H9 (cell line): Measurements from ENCODE around the gene RAD23B. TPM values are rescaled to one million over a fixed set of nuclear protein-coding genes. Genes with fewer than 3 reads are reported as not detected.

Experiments used
- DNase-seq: peaks from one replicate; pipeline ENCODE4 v3.0.0-alpha.2; 2017
- H2AFZ ChIP-seq: one replicate; pipeline ENCODE4 v1.6.1; 2013; ENCODE audit warnings: mild to moderate bottlenecking, low read length, control low read depth, moderate library complexity
- H2AK5ac ChIP-seq: 2 replicates; pipeline ENCODE4 v1.6.1; 2013; ENCODE audit warnings: low read length, control low read depth, mixed read lengths; ENCODE audit not compliant: insufficient read length
- H2BK120ac ChIP-seq: one replicate; pipeline ENCODE4 v1.6.1; 2013; ENCODE audit warnings: low read depth, mild to moderate bottlenecking, low read length, control low read depth, inconsistent platforms; ENCODE audit not compliant: poor library complexity, severe bottlenecking
- H2BK12ac ChIP-seq: 2 replicates; pipeline ENCODE4 v1.6.1; 2013; ENCODE audit warnings: low read length, control low read depth, mixed read lengths, low read depth; ENCODE audit not compliant: insufficient read length
- H2BK15ac ChIP-seq: 2 replicates; pipeline ENCODE4 v1.6.1; 2013; ENCODE audit warnings: low read depth, low read length, control low read depth
- H2BK20ac ChIP-seq: one replicate; pipeline ENCODE4 v1.6.1; 2013; ENCODE audit warnings: low read depth, mild to moderate bottlenecking, low read length, control low read depth, inconsistent platforms; ENCODE audit not compliant: poor library complexity, severe bottlenecking
- H2BK5ac ChIP-seq: 2 replicates; pipeline ENCODE4 v1.6.1; 2013; ENCODE audit warnings: low read length, control low read depth, mixed read lengths; ENCODE audit not compliant: insufficient read length
- H3K14ac ChIP-seq: 2 replicates; pipeline ENCODE4 v1.6.1; 2013; ENCODE audit warnings: low read length, control low read depth; ENCODE audit not compliant: insufficient read depth
- H3K18ac ChIP-seq: 2 replicates; pipeline ENCODE4 v1.6.1; 2013; ENCODE audit warnings: low read depth, mild to moderate bottlenecking, mixed read lengths, low read length, control low read depth; ENCODE audit not compliant: insufficient read length
- H3K23ac ChIP-seq: 2 replicates; pipeline ENCODE4 v1.6.1; 2013; ENCODE audit warnings: low read length, control low read depth, mixed read lengths, low read depth; ENCODE audit not compliant: insufficient read length
- H3K23me2 ChIP-seq: 2 replicates; pipeline ENCODE4 v1.6.1; 2013; ENCODE audit warnings: low read depth, mild to moderate bottlenecking, mixed read lengths, low read length, control low read depth; ENCODE audit not compliant: insufficient read length, poor library complexity, severe bottlenecking
- H3K27ac ChIP-seq: 2 replicates; pipeline ENCODE4 v1.5.1; 2013; ENCODE audit warnings: low read length, control low read depth, mixed read lengths, low read depth; ENCODE audit not compliant: insufficient read length
- H3K27me3 ChIP-seq: 2 replicates; pipeline ENCODE4 v1.6.1; 2013; ENCODE audit warnings: low read length, control low read depth, inconsistent platforms; ENCODE audit not compliant: insufficient read depth
- H3K4ac ChIP-seq: 2 replicates; pipeline ENCODE4 v1.6.1; 2013; ENCODE audit warnings: low read depth, mild to moderate bottlenecking, control low read depth, inconsistent platforms, low read length, moderate library complexity
- H3K4me1 ChIP-seq: 2 replicates; pipeline ENCODE4 v1.6.1; 2013; ENCODE audit warnings: low read length, control low read depth, inconsistent platforms; ENCODE audit not compliant: insufficient read depth
- H3K4me2 ChIP-seq: 2 replicates; pipeline ENCODE4 v1.6.1; 2013; ENCODE audit warnings: low read length, control low read depth, mixed read lengths; ENCODE audit not compliant: insufficient read length, insufficient read depth
- H3K56ac ChIP-seq: 2 replicates; pipeline ENCODE4 v1.6.1; 2013; ENCODE audit warnings: low read depth, mild to moderate bottlenecking, mixed read lengths, low read length, control low read depth; ENCODE audit not compliant: insufficient read length
- H3K79me1 ChIP-seq: 2 replicates; pipeline ENCODE4 v1.6.1; 2013; ENCODE audit warnings: low read depth, mild to moderate bottlenecking, moderate library complexity, low read length, control low read depth, inconsistent platforms; ENCODE audit not compliant: insufficient read depth, poor library complexity, severe bottlenecking
- H3K79me2 ChIP-seq: 2 replicates; pipeline ENCODE4 v1.6.1; 2013; ENCODE audit warnings: low read length, control low read depth, inconsistent platforms; ENCODE audit not compliant: insufficient read depth
- H3K9ac ChIP-seq: 2 replicates; pipeline ENCODE4 v1.6.1; 2013; ENCODE audit warnings: low read length, control low read depth, mixed read lengths; ENCODE audit not compliant: insufficient read length; ENCODE audit errors: extremely low read depth
- H3K9me3 ChIP-seq: one replicate; pipeline ENCODE4 v1.6.1; 2013; ENCODE audit warnings: low read depth, low read length, inconsistent platforms; ENCODE audit not compliant: control insufficient read depth
- H3T11ph ChIP-seq: one replicate; pipeline ENCODE4 v1.6.1; 2013; ENCODE audit warnings: mild to moderate bottlenecking, low read length, control low read depth, inconsistent platforms
- H4K20me1 ChIP-seq: one replicate; pipeline ENCODE4 v1.6.1; 2013; ENCODE audit not compliant: control insufficient read depth, insufficient read length, insufficient read depth
- H4K5ac ChIP-seq: 2 replicates; pipeline ENCODE4 v1.6.1; 2013; ENCODE audit warnings: low read depth, mild to moderate bottlenecking, mixed read lengths, low read length, control low read depth; ENCODE audit not compliant: insufficient read length
- H4K8ac ChIP-seq: replicated peaks from 2 replicates; pipeline ENCODE4 v1.6.1; 2013; ENCODE audit warnings: low read length, control low read depth, mixed read lengths, low read depth; ENCODE audit not compliant: insufficient read length
- H4K91ac ChIP-seq: 2 replicates; pipeline ENCODE4 v1.6.1; 2013; ENCODE audit warnings: low read depth, mild to moderate bottlenecking, moderate library complexity, mixed read lengths, low read length, control low read depth; ENCODE audit not compliant: insufficient read length
- H3K27ac Mint-ChIP-seq, 3 experiments: 2 replicates in 2 of 3; 3 replicates in 1 of 3; pipeline ENCODE4 v1.8.0; 2020 to 2021; ENCODE audit warnings: mixed read lengths in 3 of 3, mild to moderate bottlenecking in 1 of 3, moderate library complexity in 1 of 3
- H3K27me3 Mint-ChIP-seq: 2 replicates; pipeline ENCODE4 v1.8.0; 2021; ENCODE audit warnings: low read depth, mild to moderate bottlenecking, moderate library complexity, mixed read lengths
- H3K36me3 Mint-ChIP-seq, 3 experiments: 2 replicates in 2 of 3; 3 replicates in 1 of 3; pipeline ENCODE4 v1.8.0; 2020 to 2021; ENCODE audit warnings: low read depth in 3 of 3, mixed read lengths in 3 of 3; ENCODE audit not compliant: insufficient read depth in 1 of 3
- H3K4me1 Mint-ChIP-seq, 2 experiments: 2 replicates each; pipeline ENCODE4 v1.8.0; 2020; ENCODE audit warnings: mixed read lengths in 2 of 2
- H3K4me3 Mint-ChIP-seq, 2 experiments: 2 replicates in 1 of 2; 3 replicates in 1 of 2; pipeline ENCODE4 v1.8.0; 2020 to 2021; ENCODE audit warnings: mild to moderate bottlenecking in 2 of 2, mixed read lengths in 2 of 2, moderate library complexity in 1 of 2
- H3K9me3 Mint-ChIP-seq, 2 experiments: 2 replicates in 1 of 2; 3 replicates in 1 of 2; pipeline ENCODE4 v1.8.0; 2020; ENCODE audit warnings: mild to moderate bottlenecking in 2 of 2, mixed read lengths in 2 of 2, moderate library complexity in 1 of 2
- CTCF ChIP-seq: fragments of 200-600 bp; sonication (generic); conservative IDR thresholded peaks from 3 replicates; pipeline ENCODE4 v1.8.0; 2021; ENCODE audit warnings: antibody characterized with exemption, mild to moderate bottlenecking
- WGBS: extraction: QIAGEN DNeasy Blood & Tissue Kit; methylation state at CpG from one replicate; pipeline ENCODE4 v1.1.7; 2013; ENCODE audit warnings: missing lambda C conversion rate, low lambda C conversion rate, mixed read lengths; ENCODE audit not compliant: insufficient read length; ENCODE audit errors: extremely low coverage; 5-methylcytosine and 5-hydroxymethylcytosine counted together
- total RNA-seq: library from RNA; stranded (reverse); gene quantifications from 2 replicates; pipeline ENCODE4 v1.2.1, GENCODE V29; 2021

The RAD23B gene
- total RNA-seq, 1 experiment from 2014 or later = 154 TPM

- H4K20me1 ChIP-seq = no peaks in the 10 kb centered on the region
- H3K9ac ChIP-seq = no peak overlapping the region
- H3K4ac ChIP-seq = no peak overlapping the region
- H3K27me3 ChIP-seq = no peaks in the 10 kb centered on the region
- H3K27ac ChIP-seq = no peak overlapping the region
- no peak overlapping the region for H3T11ph ChIP-seq
- H3K4me2 ChIP-seq = no peak overlapping the region
- H3K4me1 ChIP-seq = peaks cover 2% of the 10 kb centered on the region; the same call in 1 of the 2 replicates
- no peak overlapping the region for H3K18ac ChIP-seq
- H3K36me3 Mint-ChIP-seq = peaks cover 0 to 10% (median 5%) of the 10 kb centered on the region in 3 experiments; a peak in 3 of 7 replicates
- no peak overlapping the region for H3K56ac ChIP-seq
- no peak overlapping the region for H3K23ac ChIP-seq
- H3K14ac ChIP-seq = no peak overlapping the region
- H4K91ac ChIP-seq = no peak overlapping the region
- no peak for TF ChIP-seq CTCF
- H2BK5ac ChIP-seq = no peak overlapping the region
- H4K8ac ChIP-seq = no peak overlapping the region
- no peak overlapping the region for H2BK120ac ChIP-seq
- H2BK20ac ChIP-seq = no peak overlapping the region
- peaks cover 6 to 11% of the 10 kb centered on the region in 2 experiments for H3K4me1 Mint-ChIP-seq
- no peak overlapping the region for H3K27ac Mint-ChIP-seq
- H2AFZ ChIP-seq = no peak overlapping the region
- H2BK12ac ChIP-seq = no peak overlapping the region
- no CpG with 5 or more reads among the region's 6 CpGs for WGBS
- no peaks in the 10 kb centered on the region for H3K27me3 Mint-ChIP-seq
- no peak overlapping the region for H3K4me3 Mint-ChIP-seq
- no peaks in the 10 kb centered on the region for H3K9me3 Mint-ChIP-seq
- no peak for DNase-seq
- no peaks in the 10 kb centered on the region for H3K79me1 ChIP-seq
- no peaks in the 10 kb centered on the region for H3K9me3 ChIP-seq
- H3K23me2 ChIP-seq = no peaks in the 10 kb centered on the region
- no peak overlapping the region for H2BK15ac ChIP-seq
- H2AK5ac ChIP-seq = no peak overlapping the region
- H3K79me2 ChIP-seq = no peaks in the 10 kb centered on the region
- H4K5ac ChIP-seq = no peak overlapping the region
These were observed 59.5 kb downstream of the RAD23B start for GRCh38 chr9:107342476-107343161.
